Measurements from ENCODE around the gene CTSD. TPM values are rescaled to one million over a fixed set of nuclear protein-coding genes. Genes with fewer than 3 reads are reported as not detected.
A peak's percentile ranks its signal among the peaks of the same experiment; 100 is the strongest.

The CTSD gene
- total and polyA plus RNA-seq, 4 donors = 310 to 814 (median 553) TPM

- Histone ChIP-seq H3K4me1 (ENCODE audit: control insufficient read depth in 4 of 4, insufficient read depth in 4 of 4, low read length in 3 of 4) (no peaks in the 10 kb centered on the region), H3K27ac (ENCODE audit: low read depth in 1 of 2, low read length in 2 of 2) (no peak overlapping the region), H3K27me3 (ENCODE audit: control insufficient read depth in 4 of 4, insufficient read depth in 4 of 4, low read length in 3 of 4) (no peaks in the 10 kb centered on the region), H3K4me3 (ENCODE audit: low read depth in 1 of 3, low read length in 3 of 3) (no peak overlapping the region), H3K9ac (ENCODE audit: low read depth in 1 of 2, low read length in 2 of 2) (no peak overlapping the region), H3K9me3 (ENCODE audit: control insufficient read depth in 4 of 4, low read length in 3 of 4) (no peaks in the 10 kb centered on the region), H3K36me3 (ENCODE audit: control insufficient read depth in 4 of 4, insufficient read depth in 3 of 4, low read depth in 1 of 4, low read length in 3 of 4) (no peaks in the 10 kb centered on the region)
- WGBS = 89% methylated on average over 17 of the region's 17 CpGs
- DNase-seq (ENCODE audit: low spot score) = no peak
- peak; percentile 27 for TF ChIP-seq CTCF (IDR thresholded peaks at IDR 0.05; ENCODE audit: low read depth, low read length, missing input control)
- peak; percentile 61 to 71 for TF ChIP-seq RAD21 (IDR thresholded peaks at IDR 0.05)
- TF ChIP-seq JUND (IDR thresholded peaks at IDR 0.05) = no peak
- no peak for TF ChIP-seq EGR1 (IDR thresholded peaks at IDR 0.05; ENCODE audit: low read depth in 2 of 2)
These were observed 56.9 kb downstream of the CTSD start for GRCh38 chr11:1706634-1707400.

GRCh38 chr11:1705126-1706052 lies 58.3 kb downstream of the CTSD start:
- TF ChIP-seq MAX (IDR thresholded peaks at IDR 0.05) (no peak), SP1 (IDR thresholded peaks at IDR 0.05) (no peak), REST (IDR thresholded peaks at IDR 0.05) (no peak), ATF3 (IDR thresholded peaks at IDR 0.05) (no peak), FOXA1 (IDR thresholded peaks at IDR 0.05) (no peak), RAD21 (IDR thresholded peaks at IDR 0.05) (no peak), YY1 (IDR thresholded peaks at IDR 0.05) (no peak), HNF4G (IDR thresholded peaks at IDR 0.05) (no peak), JUND (IDR thresholded peaks at IDR 0.05) (no peak), HNF4A (conservative IDR thresholded peaks at IDR 0.05) (no peak), GABPA (IDR thresholded peaks at IDR 0.05 in 1 of 2, conservative IDR thresholded peaks at IDR 0.05 in 1 of 2) (no peak), TAF1 (conservative IDR thresholded peaks at IDR 0.05) (no peak)
- Histone ChIP-seq H3K36me3 (ENCODE audit: control insufficient read depth in 4 of 4, insufficient read depth in 3 of 4, low read depth in 1 of 4, low read length in 3 of 4) (no peaks in the 10 kb centered on the region), H3K4me1 (ENCODE audit: control insufficient read depth in 4 of 4, insufficient read depth in 4 of 4, low read length in 3 of 4) (no peaks in the 10 kb centered on the region), H3K9me3 (ENCODE audit: control insufficient read depth in 4 of 4, low read length in 3 of 4) (no peaks in the 10 kb centered on the region), H3K4me3 (ENCODE audit: low read depth in 1 of 3, low read length in 3 of 3) (no peak overlapping the region), H3K27ac (ENCODE audit: low read depth in 1 of 2, low read length in 2 of 2) (peak overlapping the region in 1 of 2 donors; percentile 31), H3K9ac (ENCODE audit: low read depth in 1 of 2, low read length in 2 of 2) (no peak overlapping the region), H3K27me3 (ENCODE audit: control insufficient read depth in 4 of 4, insufficient read depth in 4 of 4, low read length in 3 of 4) (no peaks in the 10 kb centered on the region)
- 75% methylated on average over 15 of the region's 15 CpGs for WGBS
- no peak for DNase-seq (ENCODE audit: low spot score)

All from liver (tissue), 9 donors.